Measurements from ENCODE around the gene MEGF11. TPM values are rescaled to one million over a fixed set of nuclear protein-coding genes. Genes with fewer than 3 reads are reported as not detected.

MEGF11 gene
- polyA plus RNA-seq, 1 of the 3 experiments (the other 2 are of a cell fraction) = not detected

DNA sequence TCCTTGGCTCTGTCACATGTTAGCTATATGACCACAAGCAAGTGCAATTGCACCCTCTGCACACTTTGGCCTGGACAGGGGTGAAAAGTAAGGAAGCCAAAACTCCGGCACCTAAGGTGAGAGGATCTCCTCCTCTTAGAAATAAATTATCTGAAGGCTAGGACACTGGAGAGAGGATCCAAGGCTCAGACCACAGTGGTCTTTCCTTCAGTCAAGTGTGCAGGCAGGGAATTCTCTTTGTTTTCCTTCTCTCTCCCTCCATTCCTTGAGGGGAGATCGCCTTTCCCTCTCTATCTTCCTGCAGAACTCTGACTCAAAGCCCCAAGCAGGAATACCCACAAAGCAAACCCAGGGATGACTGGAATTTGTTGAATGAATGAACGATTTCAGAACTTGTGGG is 3.1 kb upstream of the MEGF11 start:
- Histone ChIP-seq H3K79me2 (ENCODE audit: insufficient read depth) (no peaks in the 10 kb centered on the region), H3K4me3 (ENCODE audit: low read depth in 2 of 2, low read length in 1 of 2) (no peak overlapping the region), H4K20me1 (ENCODE audit: insufficient read depth) (no peaks in the 10 kb centered on the region), H3K36me3 (replicated peaks in 1 of 2; ENCODE audit: control insufficient read depth in 1 of 2, insufficient read depth in 2 of 2, low read length in 1 of 2) (no peaks in the 10 kb centered on the region), H2AFZ (ENCODE audit: low read depth) (no peak overlapping the region), H3F3A (replicated peaks; ENCODE audit: insufficient read depth) (no peaks in the 10 kb centered on the region), H3K9ac (no peak overlapping the region), H3K9me2 (no peaks in the 10 kb centered on the region), H3K4me2 (no peak overlapping the region), H3K27me3 (ENCODE audit: insufficient read depth) (peaks cover 45% of the 10 kb centered on the region), H3K27ac (ENCODE audit: low read depth in 2 of 2, low read length in 1 of 2) (no peak overlapping the region), H3K9me3 (no peaks in the 10 kb centered on the region), H3K4me1 (ENCODE audit: control insufficient read depth in 1 of 2, insufficient read depth in 2 of 2, low read depth in 1 of 2, low read length in 1 of 2) (peaks cover 0 to 7% of the 10 kb centered on the region in 2 experiments; a peak in 1 of 4 replicates)
- CTCF ChIA-PET = interaction anchor here (1.0 to 1.1 kb wide), 2 partner anchors 16 to 17 kb away, joined by 3 read pairs; no protein-coding TSS in a partner anchor
- no peak for DNase-seq
- TF ChIP-seq FOXM1 (IDR thresholded peaks at IDR 0.05; ENCODE audit: low read depth) (no peak), GABPA (IDR thresholded peaks at IDR 0.05; ENCODE audit: low read depth) (no peak), MEF2A (IDR thresholded peaks at IDR 0.05; ENCODE audit: borderline replicate concordance, low read depth) (no peak), MXI1 (IDR thresholded peaks at IDR 0.05; ENCODE audit: low read depth, low read length) (no peak), SMC3 (IDR thresholded peaks at IDR 0.05; ENCODE audit: low read depth, low read length) (no peak), JUND (IDR thresholded peaks at IDR 0.05) (no peak), POLR2AphosphoS5 (IDR thresholded peaks at IDR 0.05; ENCODE audit: low read depth, low read length) (no peak), NFIC (IDR thresholded peaks at IDR 0.05; ENCODE audit: borderline replicate concordance) (no peak), CHD2 (IDR thresholded peaks at IDR 0.05; ENCODE audit: low read length, partially characterized antibody) (no peak), FOSL2 (IDR thresholded peaks at IDR 0.05; ENCODE audit: borderline replicate concordance, low read depth) (no peak), EZH2phosphoT487 (IDR thresholded peaks at IDR 0.05; ENCODE audit: borderline replicate concordance, low read depth) (no peak), USF1 (IDR thresholded peaks at IDR 0.05; ENCODE audit: borderline replicate concordance, low read depth) (no peak)
- TF ChIP-seq, protein P1, sequence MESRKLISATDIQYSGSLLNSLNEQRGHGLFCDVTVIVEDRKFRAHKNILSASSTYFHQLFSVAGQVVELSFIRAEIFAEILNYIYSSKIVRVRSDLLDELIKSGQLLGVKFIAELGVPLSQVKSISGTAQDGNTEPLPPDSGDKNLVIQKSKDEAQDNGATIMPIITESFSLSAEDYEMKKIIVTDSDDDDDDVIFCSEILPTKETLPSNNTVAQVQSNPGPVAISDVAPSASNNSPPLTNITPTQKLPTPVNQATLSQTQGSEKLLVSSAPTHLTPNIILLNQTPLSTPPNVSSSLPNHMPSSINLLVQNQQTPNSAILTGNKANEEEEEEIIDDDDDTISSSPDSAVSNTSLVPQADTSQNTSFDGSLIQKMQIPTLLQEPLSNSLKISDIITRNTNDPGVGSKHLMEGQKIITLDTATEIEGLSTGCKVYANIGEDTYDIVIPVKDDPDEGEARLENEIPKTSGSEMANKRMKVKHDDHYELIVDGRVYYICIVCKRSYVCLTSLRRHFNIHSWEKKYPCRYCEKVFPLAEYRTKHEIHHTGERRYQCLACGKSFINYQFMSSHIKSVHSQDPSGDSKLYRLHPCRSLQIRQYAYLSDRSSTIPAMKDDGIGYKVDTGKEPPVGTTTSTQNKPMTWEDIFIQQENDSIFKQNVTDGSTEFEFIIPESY (IDR thresholded peaks at IDR 0.05; ENCODE audit: borderline replicate concordance, low read depth) = no peak
- WGBS (ENCODE audit: low lambda C conversion rate) = 58% methylated on average over 3 of the region's 3 CpGs
- POLR2A ChIA-PET = no interaction called here

GRCh38 chr15:66254951-66255676 is 1.6 kb upstream of the MEGF11 start:
- H4K20me1 ChIP-seq (ENCODE audit: insufficient read depth) = no peaks in the 10 kb centered on the region
- no peaks in the 10 kb centered on the region for H3K79me2 ChIP-seq (ENCODE audit: insufficient read depth)
- H3K9me3 ChIP-seq = no peaks in the 10 kb centered on the region
- DNase-seq = no peak
- H2AFZ ChIP-seq (ENCODE audit: low read depth) = no peak overlapping the region
- no peaks in the 10 kb centered on the region for H3K36me3 ChIP-seq (replicated peaks in 1 of 2; ENCODE audit: control insufficient read depth in 1 of 2, insufficient read depth in 2 of 2, low read length in 1 of 2)
- peaks cover 59% of the 10 kb centered on the region for H3K27me3 ChIP-seq (ENCODE audit: insufficient read depth)
- ChIA-PET POLR2A (no interaction called here), CTCF (interaction anchor here (0.6 to 1.1 kb wide), 2 partner anchors 14 to 304 kb away, joined by 3 read pairs; no protein-coding TSS in a partner anchor)
- no peak overlapping the region for H3K9ac ChIP-seq
- no peak overlapping the region for H3K4me3 ChIP-seq (ENCODE audit: low read depth in 2 of 2, low read length in 1 of 2)
- H3K4me1 ChIP-seq (ENCODE audit: control insufficient read depth in 1 of 2, insufficient read depth in 2 of 2, low read depth in 1 of 2, low read length in 1 of 2) = peaks cover 0 to 8% of the 10 kb centered on the region in 2 experiments; a peak in 1 of 4 replicates
- H3F3A ChIP-seq (replicated peaks; ENCODE audit: insufficient read depth) = no peaks in the 10 kb centered on the region
- 81% methylated on average over 14 of the region's 19 CpGs for WGBS (ENCODE audit: low lambda C conversion rate)
- no peak overlapping the region for H3K27ac ChIP-seq (ENCODE audit: low read depth in 2 of 2, low read length in 1 of 2)
- H3K9me2 ChIP-seq = no peaks in the 10 kb centered on the region
- H3K4me2 ChIP-seq = no peak overlapping the region
- no peak for TF ChIP-seq IRF3 (IDR thresholded peaks at IDR 0.05; ENCODE audit: low read depth, low read length)
- TF ChIP-seq JUND (IDR thresholded peaks at IDR 0.05) = no peak
- TF ChIP-seq POLR2AphosphoS5 (IDR thresholded peaks at IDR 0.05; ENCODE audit: low read depth, low read length) = no peak
- no peak for TF ChIP-seq RFX5 (IDR thresholded peaks at IDR 0.05; ENCODE audit: low read length)
- no peak for TF ChIP-seq MEF2A (IDR thresholded peaks at IDR 0.05; ENCODE audit: borderline replicate concordance, low read depth)
- no peak for TF ChIP-seq REST (IDR thresholded peaks at IDR 0.05; ENCODE audit: low read depth, low read length)
- TF ChIP-seq RXRA (IDR thresholded peaks at IDR 0.05; ENCODE audit: borderline replicate concordance, low read depth) = no peak
